H1 (cell line): ENCODE measurements around the gene NOXO1.

Experiments
- CEBPB ChIP-seq: IDR thresholded peaks from 2 replicates; pipeline ENCODE4 v1.6.1; 2012; ENCODE audit warnings: low read depth, low read length
- EP300 ChIP-seq, 2 experiments: IDR thresholded peaks; 1 replicate in 1 of 2; 2 replicates in 1 of 2; pipeline ENCODE4 v1.6.1; 2011 to 2012; ENCODE audit warnings: low read depth in 2 of 2, low read length in 2 of 2, mild to moderate bottlenecking in 2 of 2, borderline replicate concordance in 1 of 2, inconsistent platforms in 1 of 2, moderate library complexity in 1 of 2
- EZH2 ChIP-seq: fragments of 200-600 bp; sonication (generic); IDR thresholded peaks from 2 replicates; pipeline ENCODE4 v1.7.1; 2012; ENCODE audit warnings: low read depth, mild to moderate bottlenecking, moderate library complexity, low read length, inconsistent platforms; ENCODE audit not compliant: severe bottlenecking
- JUN ChIP-seq: IDR thresholded peaks from 2 replicates; pipeline ENCODE4 v1.6.1; 2011; ENCODE audit warnings: low read depth, mild to moderate bottlenecking, improper control_type of control experiment, low read length
- POLR2AphosphoS5 ChIP-seq: IDR thresholded peaks from 2 replicates; pipeline ENCODE4 v1.6.1; 2011; ENCODE audit warnings: low read depth, low read length
- TAF7 ChIP-seq: optimal IDR thresholded peaks from 2 replicates; pipeline ENCODE3; 2011; ENCODE audit warnings: low read depth, mild to moderate bottlenecking, inconsistent platforms, low read length, moderate library complexity, borderline replicate concordance
- TF ChIP-seq, protein P1 (sequence below), 3 experiments: IDR thresholded peaks; 1 replicate in 2 of 3; 2 replicates in 1 of 3; pipeline versions ENCODE4 v1.5.1 to v1.6.1; 2011; ENCODE audit warnings: low read length in 3 of 3, mild to moderate bottlenecking in 3 of 3, inconsistent platforms in 2 of 3, low read depth in 1 of 3, moderate library complexity in 1 of 3; ENCODE audit not compliant: insufficient read depth in 1 of 3; ENCODE audit errors: control extremely low read depth in 1 of 3

GRCh38 chr16:2015117-2015946, 34.1 kb upstream of the NOXO1 start:
- TF ChIP-seq JUN (no peak), TAF7 (no peak), EZH2 (no peak), POLR2AphosphoS5 (no peak), EP300 (IDR thresholded peaks at IDR 0.05; ENCODE audit: borderline replicate concordance in 1 of 2, low read depth in 2 of 2, low read length in 2 of 2) (no peak), CEBPB (no peak)
- TF ChIP-seq, protein P1, sequence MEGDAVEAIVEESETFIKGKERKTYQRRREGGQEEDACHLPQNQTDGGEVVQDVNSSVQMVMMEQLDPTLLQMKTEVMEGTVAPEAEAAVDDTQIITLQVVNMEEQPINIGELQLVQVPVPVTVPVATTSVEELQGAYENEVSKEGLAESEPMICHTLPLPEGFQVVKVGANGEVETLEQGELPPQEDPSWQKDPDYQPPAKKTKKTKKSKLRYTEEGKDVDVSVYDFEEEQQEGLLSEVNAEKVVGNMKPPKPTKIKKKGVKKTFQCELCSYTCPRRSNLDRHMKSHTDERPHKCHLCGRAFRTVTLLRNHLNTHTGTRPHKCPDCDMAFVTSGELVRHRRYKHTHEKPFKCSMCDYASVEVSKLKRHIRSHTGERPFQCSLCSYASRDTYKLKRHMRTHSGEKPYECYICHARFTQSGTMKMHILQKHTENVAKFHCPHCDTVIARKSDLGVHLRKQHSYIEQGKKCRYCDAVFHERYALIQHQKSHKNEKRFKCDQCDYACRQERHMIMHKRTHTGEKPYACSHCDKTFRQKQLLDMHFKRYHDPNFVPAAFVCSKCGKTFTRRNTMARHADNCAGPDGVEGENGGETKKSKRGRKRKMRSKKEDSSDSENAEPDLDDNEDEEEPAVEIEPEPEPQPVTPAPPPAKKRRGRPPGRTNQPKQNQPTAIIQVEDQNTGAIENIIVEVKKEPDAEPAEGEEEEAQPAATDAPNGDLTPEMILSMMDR (IDR thresholded peaks at IDR 0.05; ENCODE audit: control extremely low read depth in 1 of 3, insufficient read depth in 1 of 3, low read depth in 1 of 3, low read length in 3 of 3): no peak
